MM.1S (cell line): Measurements from ENCODE around the gene PPP1R14C.

Experiments used
- DNase-seq: peaks from one replicate; pipeline ENCODE4 v3.0.0-alpha.2; 2015
- H2AFZ ChIP-seq: fragments of 300-600 bp; sonication (generic); 2 replicates; pipeline ENCODE4 v1.6.0; 2016; ENCODE audit warnings: antibody characterized with exemption, low read length
- H3F3A ChIP-seq: fragments of 300-600 bp; sonication (generic); 2 replicates; pipeline ENCODE4 v1.6.1; 2016; ENCODE audit warnings: mild to moderate bottlenecking, antibody characterized with exemption, low read length, moderate library complexity, mixed read lengths; ENCODE audit not compliant: insufficient read depth
- H3K27ac ChIP-seq: fragments of 300-600 bp; sonication (generic); 2 replicates; pipeline ENCODE4 v1.5.1; 2016; ENCODE audit warnings: mild to moderate bottlenecking, low read length
- H3K27me3 ChIP-seq: fragments of 300-600 bp; sonication (generic); replicated peaks from 2 replicates; pipeline ENCODE4 v1.6.0; 2016; ENCODE audit warnings: low read length; ENCODE audit not compliant: insufficient read depth
- H3K36me3 ChIP-seq: fragments of 300-600 bp; sonication (generic); replicated peaks from 2 replicates; pipeline ENCODE4 v1.6.1; 2016; ENCODE audit warnings: mild to moderate bottlenecking, low read length, mixed read lengths; ENCODE audit not compliant: insufficient read depth
- H3K4me1 ChIP-seq: fragments of 300-600 bp; sonication (generic); 2 replicates; pipeline ENCODE4 v1.6.1; 2016; ENCODE audit warnings: low read length, mixed read lengths
- H3K4me2 ChIP-seq: fragments of 300-600 bp; sonication (generic); 2 replicates; pipeline ENCODE4 v1.6.0; 2016; ENCODE audit warnings: low read depth, low read length
- H3K4me3 ChIP-seq: fragments of 300-600 bp; sonication (generic); 2 replicates; pipeline ENCODE4 v1.5.1; 2016; ENCODE audit warnings: low read length, mixed read lengths
- H3K79me2 ChIP-seq: fragments of 300-600 bp; sonication (generic); 2 replicates; pipeline ENCODE4 v1.6.1; 2016; ENCODE audit warnings: mixed run types, low read length, mixed read lengths
- H3K9ac ChIP-seq: fragments of 300-600 bp; sonication (generic); 2 replicates; pipeline ENCODE4 v1.6.1; 2016; ENCODE audit warnings: low read length, mixed read lengths
- H3K9me2 ChIP-seq: fragments of 300-600 bp; sonication (generic); replicated peaks from 2 replicates; pipeline ENCODE4 v1.6.1; 2016; ENCODE audit warnings: mild to moderate bottlenecking, low read length, mixed read lengths; ENCODE audit not compliant: insufficient read depth
- H3K9me3 ChIP-seq: fragments of 300-600 bp; sonication (generic); replicated peaks from 2 replicates; pipeline ENCODE4 v1.6.1; 2016; ENCODE audit warnings: mild to moderate bottlenecking, low read length, mixed read lengths; ENCODE audit not compliant: insufficient read depth
- H4K20me1 ChIP-seq: fragments of 300-600 bp; sonication (generic); 2 replicates; pipeline ENCODE4 v1.6.1; 2016; ENCODE audit warnings: mild to moderate bottlenecking, low read length, moderate library complexity, mixed read lengths; ENCODE audit not compliant: insufficient read depth
- CTCF ChIP-seq: fragments of 300-600 bp; sonication (generic); IDR thresholded peaks from 2 replicates; pipeline ENCODE4 v1.5.1; 2016; ENCODE audit warnings: antibody characterized with exemption, low read length, mixed read lengths
- EZH2 ChIP-seq: fragments of 300-600 bp; sonication (generic); optimal IDR thresholded peaks from 2 replicates; pipeline ENCODE3; 2017; ENCODE audit warnings: low read depth, mild to moderate bottlenecking, antibody characterized with exemption, low read length, mixed read lengths
- EZH2phosphoT487 ChIP-seq: fragments of 300-600 bp; sonication (generic); IDR thresholded peaks from 2 replicates; pipeline ENCODE4 v1.6.1; 2018; ENCODE audit warnings: antibody characterized with exemption, low read length

Gene PPP1R14C

GRCh38 chr6:150248300-150248699 is 105.5 kb downstream of the PPP1R14C start:
- H3K4me2 ChIP-seq = no peak overlapping the region
- no peak overlapping the region for H2AFZ ChIP-seq
- DNase-seq = no peak
- TF ChIP-seq CTCF = no peak
- no peak for TF ChIP-seq EZH2
- no peak for TF ChIP-seq EZH2phosphoT487
- H3K27me3 ChIP-seq = no peaks in the 10 kb centered on the region
- no peak overlapping the region for H3K27ac ChIP-seq
- no peaks in the 10 kb centered on the region for H3K4me1 ChIP-seq
- no peaks in the 10 kb centered on the region for H3K9me3 ChIP-seq
- H4K20me1 ChIP-seq = no peaks in the 10 kb centered on the region
- H3K9me2 ChIP-seq = no peaks in the 10 kb centered on the region
- no peak overlapping the region for H3K9ac ChIP-seq
- no peaks in the 10 kb centered on the region for H3F3A ChIP-seq
- H3K79me2 ChIP-seq = no peaks in the 10 kb centered on the region
- no peaks in the 10 kb centered on the region for H3K36me3 ChIP-seq
- no peak overlapping the region for H3K4me3 ChIP-seq

GRCh38 chr6:150249261-150249660 is 106.4 kb downstream of the PPP1R14C start:
- Histone ChIP-seq H3K4me2 (no peak overlapping the region), H3K4me3 (no peak overlapping the region), H3K36me3 (no peaks in the 10 kb centered on the region), H3K9me2 (no peaks in the 10 kb centered on the region), H3K27ac (no peak overlapping the region), H3K9me3 (no peaks in the 10 kb centered on the region), H3K27me3 (no peaks in the 10 kb centered on the region), H3K79me2 (no peaks in the 10 kb centered on the region), H3K9ac (no peak overlapping the region), H3K4me1 (no peaks in the 10 kb centered on the region), H2AFZ (no peak overlapping the region), H3F3A (no peaks in the 10 kb centered on the region), H4K20me1 (no peaks in the 10 kb centered on the region)
- TF ChIP-seq EZH2 (no peak), CTCF (no peak), EZH2phosphoT487 (no peak)
- no peak for DNase-seq

GRCh38 chr6:150250826-150251225 is 108.0 kb downstream of the PPP1R14C start:
- Histone ChIP-seq H3K9ac (no peak overlapping the region), H3F3A (no peaks in the 10 kb centered on the region), H4K20me1 (no peaks in the 10 kb centered on the region), H3K79me2 (no peaks in the 10 kb centered on the region), H3K4me2 (no peak overlapping the region), H3K4me1 (no peaks in the 10 kb centered on the region), H3K27me3 (no peaks in the 10 kb centered on the region), H3K9me2 (no peaks in the 10 kb centered on the region), H3K9me3 (no peaks in the 10 kb centered on the region), H3K36me3 (no peaks in the 10 kb centered on the region), H3K27ac (no peak overlapping the region), H3K4me3 (no peak overlapping the region), H2AFZ (no peak overlapping the region)
- no peak for DNase-seq
- TF ChIP-seq EZH2phosphoT487 (no peak), CTCF (no peak), EZH2 (no peak)
